ENCODE data around the gene RASAL3. TPM values are rescaled to one million over a fixed set of nuclear protein-coding genes. Genes with fewer than 3 reads are reported as not detected.

RASAL3 gene
- total and polyA plus RNA-seq, 4 experiments from 2014 or later: 37.4 to 238 (median 167) TPM

DNA sequence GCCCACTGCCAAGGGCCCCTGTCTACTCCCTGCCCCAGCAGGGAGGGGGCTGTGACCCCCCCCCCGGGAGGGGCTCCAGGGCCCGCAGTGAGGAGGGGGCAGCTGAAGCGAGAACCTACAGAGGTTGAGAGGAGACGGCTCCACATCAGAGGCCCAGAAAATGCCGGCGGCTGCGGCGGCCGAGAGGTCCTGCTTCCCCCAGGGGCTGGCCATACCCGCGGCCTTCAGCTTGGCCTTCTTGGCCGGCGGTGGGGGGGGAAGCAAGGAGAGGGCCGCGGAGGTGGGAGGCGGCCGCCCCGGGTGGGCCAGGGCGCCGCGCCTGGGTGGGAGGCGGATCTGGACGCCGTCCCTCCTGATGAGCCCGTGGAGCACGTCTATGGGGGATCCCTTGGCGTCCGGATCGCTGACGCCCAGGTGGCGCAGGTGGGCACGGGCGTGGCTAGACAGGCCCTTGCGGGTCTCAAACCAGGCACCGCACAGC lies 36.3 kb downstream of the RASAL3 start:
- Mint-ChIP-seq H3K27me3 (no peaks in the 10 kb centered on the region), H3K4me1 (peaks cover 20 to 42% (median 27%) of the 10 kb centered on the region in 4 donors), H3K27ac (peak overlapping the region in 2 of 7 donors; percentile 42 to 55), H3K36me3 (peaks cover 20 to 28% of the 10 kb centered on the region in 2 donors), H3K4me3 (no peak overlapping the region), H3K9me3 (peaks cover 0 to 2% (median 0%) of the 10 kb centered on the region in 8 donors)
- Histone ChIP-seq H3K4me1 (ENCODE audit: insufficient read depth, low read length) (peaks cover 24% of the 10 kb centered on the region), H3K27me3 (ENCODE audit: insufficient read depth, low read length) (no peaks in the 10 kb centered on the region), H3K4me3 (ENCODE audit: low read length in 2 of 2) (no peak overlapping the region), H3K36me3 (ENCODE audit: insufficient read depth, low read length) (peaks cover 31% of the 10 kb centered on the region), H3K9me3 (ENCODE audit: control insufficient read depth in 1 of 2, low read length in 2 of 2) (no peaks in the 10 kb centered on the region), H3K27ac (ENCODE audit: low read depth, low read length) (no peak overlapping the region)
- ChIA-PET POLR2A (ENCODE audit: partially characterized antibody) (interaction anchor here (1.5 to 2.2 kb wide), 2 partner anchors 9 to 11 kb away, joined by 3 to 14 read pairs; partner anchors contain the start of gene AKAP8L), CTCF (ENCODE audit: partially characterized antibody) (interaction anchor here (4.7 kb wide), 1 partner anchor 9 kb away, joined by 32 read pairs; the partner anchor contains the start of gene AKAP8L)
- intact Hi-C loops (cut with micrococcal nuclease): no loop called here
- DNase-seq: no peak

DNA sequence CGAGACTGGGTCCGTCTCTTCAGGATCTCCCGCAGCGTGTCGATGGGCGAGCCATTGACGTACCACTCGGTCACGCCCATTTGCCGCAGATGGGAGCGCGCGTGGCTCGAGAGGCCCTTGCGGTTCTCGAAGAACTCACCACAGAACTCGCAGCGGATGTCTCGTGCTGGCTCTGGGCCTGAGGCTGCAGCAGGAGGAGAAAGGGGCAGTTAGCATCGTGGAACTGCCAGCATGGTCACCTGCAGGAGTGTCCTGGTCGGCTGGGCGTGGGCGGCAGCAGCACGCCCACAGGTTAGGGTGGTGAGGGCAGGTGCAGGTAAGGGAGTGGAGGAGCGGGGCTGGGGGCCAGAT lies 37.0 kb downstream of the RASAL3 start:
- Histone ChIP-seq H3K27ac (ENCODE audit: low read depth, low read length) (no peak overlapping the region), H3K4me3 (ENCODE audit: low read length in 2 of 2) (no peak overlapping the region), H3K27me3 (ENCODE audit: insufficient read depth, low read length) (no peaks in the 10 kb centered on the region), H3K9me3 (ENCODE audit: control insufficient read depth in 1 of 2, low read length in 2 of 2) (no peaks in the 10 kb centered on the region), H3K36me3 (ENCODE audit: insufficient read depth, low read length) (peaks cover 38% of the 10 kb centered on the region), H3K4me1 (ENCODE audit: insufficient read depth, low read length) (peaks cover 22% of the 10 kb centered on the region)
- Mint-ChIP-seq H3K4me1 (peaks cover 19 to 38% (median 26%) of the 10 kb centered on the region in 4 donors), H3K9me3 (peaks cover 0 to 1% (median 0%) of the 10 kb centered on the region in 8 donors), H3K27me3 (no peaks in the 10 kb centered on the region), H3K27ac (peak overlapping the region in 1 of 7 donors; percentile 10), H3K4me3 (no peak overlapping the region), H3K36me3 (peaks cover 27 to 33% of the 10 kb centered on the region in 2 donors)
- no peak for DNase-seq
- CTCF ChIA-PET (ENCODE audit: partially characterized antibody): interaction anchor here (4.7 kb wide), 1 partner anchor 8 kb away, joined by 32 read pairs; the partner anchor contains the start of gene AKAP8L
- POLR2A ChIA-PET (ENCODE audit: partially characterized antibody): interaction anchor here (1.5 kb wide), 1 partner anchor 10 kb away, joined by 3 read pairs; no protein-coding TSS in a partner anchor
- intact Hi-C loops (cut with micrococcal nuclease): no loop called here

DNA sequence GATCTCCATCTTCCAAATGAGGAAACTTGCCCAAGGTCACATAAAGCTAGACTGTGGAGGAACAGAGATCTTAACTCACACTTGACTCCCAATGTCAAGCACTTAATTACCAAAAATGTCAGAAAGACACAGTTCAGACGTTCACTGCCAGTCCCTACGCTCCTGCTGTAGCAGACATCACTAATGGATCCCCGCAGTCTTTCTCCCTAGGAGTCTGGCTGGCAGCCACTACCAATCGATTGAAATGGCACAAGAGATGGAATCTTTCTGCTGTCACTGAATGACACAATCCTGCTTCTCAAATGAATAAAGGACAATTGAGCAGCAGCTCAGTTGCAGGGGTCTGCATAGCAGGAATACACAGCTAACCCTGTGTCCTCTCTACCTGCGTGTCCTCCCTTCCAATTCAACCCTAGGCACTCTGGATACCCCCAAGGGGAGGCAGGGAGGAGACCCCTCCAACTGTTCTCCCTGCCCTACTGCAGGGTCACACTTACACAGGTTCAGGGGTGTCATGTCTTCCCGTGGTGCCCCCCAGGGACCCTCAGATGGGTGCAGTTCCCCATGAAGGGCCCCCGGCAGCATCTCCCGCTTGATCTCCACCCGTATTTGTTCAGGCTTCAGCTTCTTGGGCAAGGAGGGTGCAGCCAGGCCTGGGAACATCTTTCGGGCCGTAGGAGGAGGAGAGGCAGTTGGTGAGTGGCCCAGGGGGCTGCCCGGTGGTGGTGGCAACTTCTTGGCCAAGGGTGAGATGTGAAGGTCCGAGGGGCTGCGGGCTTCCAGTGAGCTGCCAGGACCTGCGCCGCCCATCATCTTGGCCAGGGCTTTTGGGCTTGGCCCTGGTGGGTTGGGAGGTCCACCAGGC lies 37.6 kb downstream of the RASAL3 start:
- intact Hi-C loops (cut with micrococcal nuclease): no loop called here

DNA sequence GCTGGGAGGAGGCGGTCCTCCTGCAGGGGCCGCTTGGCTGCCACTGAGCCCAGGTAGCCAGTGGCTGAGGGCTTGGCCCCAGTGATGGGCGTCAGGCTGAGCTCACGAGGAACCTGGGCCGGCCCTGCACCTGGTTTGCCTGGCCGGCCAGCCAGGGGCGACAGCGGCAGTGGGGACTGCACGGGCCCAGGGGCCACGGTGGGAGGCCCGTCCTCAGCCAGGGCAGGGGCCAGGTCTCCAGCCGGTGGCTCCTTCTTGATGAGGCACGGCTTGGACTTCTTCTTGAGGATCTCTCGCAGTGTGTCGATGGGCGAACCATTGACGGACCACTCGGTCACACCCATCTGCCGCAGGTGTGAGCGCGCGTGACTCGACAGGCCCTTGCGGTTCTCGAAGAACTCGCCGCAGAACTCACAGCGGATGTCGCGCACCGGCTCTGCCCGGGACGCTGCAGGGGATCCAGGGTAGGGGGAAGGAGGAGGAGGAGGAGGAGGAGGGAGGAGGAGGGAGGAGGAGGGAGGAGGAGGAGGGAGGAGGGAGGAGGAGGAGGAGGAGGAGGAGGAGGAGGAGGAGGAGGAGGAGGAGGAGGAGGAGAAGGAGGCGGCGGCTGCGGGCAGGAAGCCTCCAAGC lies 38.9 kb downstream of the RASAL3 start:
- intact Hi-C loops (cut with micrococcal nuclease): no loop called here
- H3K4me3 ChIP-seq (ENCODE audit: low read length in 2 of 2): no peak overlapping the region
- H3K9me3 ChIP-seq (ENCODE audit: control insufficient read depth in 1 of 2, low read length in 2 of 2): no peaks in the 10 kb centered on the region
- DNase-seq: no peak
- Mint-ChIP-seq H3K36me3 (peaks cover 30 to 31% of the 10 kb centered on the region in 2 donors), H3K9me3 (no peaks in the 10 kb centered on the region), H3K4me3 (no peak overlapping the region), H3K27me3 (no peaks in the 10 kb centered on the region), H3K27ac (no peak overlapping the region), H3K4me1 (peaks cover 7 to 23% (median 13%) of the 10 kb centered on the region in 4 donors)
- ChIA-PET CTCF (ENCODE audit: partially characterized antibody) (interaction anchor here (0.8 kb wide), 1 partner anchor 29 kb away, joined by 3 read pairs; no protein-coding TSS in a partner anchor), POLR2A (ENCODE audit: partially characterized antibody) (no interaction called here)
- H3K36me3 ChIP-seq (ENCODE audit: insufficient read depth, low read length): peaks cover 39% of the 10 kb centered on the region
- peaks cover 6% of the 10 kb centered on the region for H3K4me1 ChIP-seq (ENCODE audit: insufficient read depth, low read length)
- no peak overlapping the region for H3K27ac ChIP-seq (ENCODE audit: low read depth, low read length)
- no peaks in the 10 kb centered on the region for H3K27me3 ChIP-seq (ENCODE audit: insufficient read depth, low read length)

More for the DNA sequence above, 37.6 kb downstream of the RASAL3 start:
- Mint-ChIP-seq H3K4me3 (no peak overlapping the region), H3K9me3 (peaks cover 0 to 1% (median 0%) of the 10 kb centered on the region in 8 donors), H3K27me3 (no peaks in the 10 kb centered on the region), H3K36me3 (peaks cover 32 to 34% of the 10 kb centered on the region in 2 donors), H3K27ac (peak overlapping the region in 1 of 7 donors; percentile 24), H3K4me1 (peaks cover 17 to 34% (median 23%) of the 10 kb centered on the region in 4 donors)
- no peak overlapping the region for H3K4me3 ChIP-seq (ENCODE audit: low read length in 2 of 2)
- H3K27me3 ChIP-seq (ENCODE audit: insufficient read depth, low read length): no peaks in the 10 kb centered on the region
- H3K4me1 ChIP-seq (ENCODE audit: insufficient read depth, low read length): peaks cover 19% of the 10 kb centered on the region
- peaks cover 39% of the 10 kb centered on the region for H3K36me3 ChIP-seq (ENCODE audit: insufficient read depth, low read length)
- no peak for DNase-seq
- ChIA-PET CTCF (ENCODE audit: partially characterized antibody) (interaction anchor here (1.0 kb wide), 1 partner anchor 129 kb away, joined by 7 read pairs; no protein-coding TSS in a partner anchor), POLR2A (ENCODE audit: partially characterized antibody) (interaction anchor here (1.5 kb wide), 1 partner anchor 10 kb away, joined by 3 read pairs; no protein-coding TSS in a partner anchor)
- no peaks in the 10 kb centered on the region for H3K9me3 ChIP-seq (ENCODE audit: control insufficient read depth in 1 of 2, low read length in 2 of 2)
- H3K27ac ChIP-seq (ENCODE audit: low read depth, low read length): no peak overlapping the region

DNA sequence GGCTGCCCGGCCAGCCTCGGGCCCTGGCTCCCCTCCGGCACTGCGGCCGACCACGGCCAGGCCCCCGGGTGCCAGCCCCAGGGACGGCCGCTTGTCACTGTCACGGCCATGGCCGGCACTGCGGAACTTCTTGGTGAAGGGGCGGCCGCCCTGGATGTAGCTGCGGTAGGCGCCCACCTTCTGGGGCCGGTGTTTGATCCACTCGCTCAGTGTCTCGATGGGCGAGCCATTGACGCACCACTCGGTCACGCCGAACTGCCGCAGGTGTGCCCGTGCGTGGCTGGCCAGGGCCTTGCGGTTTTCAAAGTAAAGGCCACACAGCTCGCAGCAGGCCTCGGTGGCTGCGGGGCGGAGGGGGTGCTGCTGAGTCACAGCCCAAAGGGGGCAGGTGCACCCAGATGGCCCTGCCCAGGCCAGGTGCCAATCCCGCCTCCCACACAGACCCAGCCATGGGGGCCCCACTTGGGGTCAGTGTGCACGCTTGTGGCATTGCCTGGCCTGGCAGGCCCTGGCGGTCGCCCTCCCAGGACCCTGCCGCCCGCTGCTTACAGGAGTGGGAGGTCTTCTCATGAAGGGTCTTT lies 39.6 kb downstream of the RASAL3 start:
- Mint-ChIP-seq H3K4me3 (no peak overlapping the region), H3K27me3 (no peaks in the 10 kb centered on the region), H3K4me1 (peaks cover 8 to 20% (median 13%) of the 10 kb centered on the region in 4 donors), H3K36me3 (peaks cover 29% of the 10 kb centered on the region in 2 donors), H3K9me3 (no peaks in the 10 kb centered on the region), H3K27ac (no peak overlapping the region)
- POLR2A ChIA-PET (ENCODE audit: partially characterized antibody): no interaction called here
- intact Hi-C loops (cut with micrococcal nuclease): no loop called here
- Histone ChIP-seq H3K27me3 (ENCODE audit: insufficient read depth, low read length) (no peaks in the 10 kb centered on the region), H3K9me3 (ENCODE audit: control insufficient read depth in 1 of 2, low read length in 2 of 2) (no peaks in the 10 kb centered on the region), H3K4me1 (ENCODE audit: insufficient read depth, low read length) (peaks cover 2% of the 10 kb centered on the region), H3K27ac (ENCODE audit: low read depth, low read length) (no peak overlapping the region), H3K36me3 (ENCODE audit: insufficient read depth, low read length) (peaks cover 39% of the 10 kb centered on the region), H3K4me3 (ENCODE audit: low read length in 2 of 2) (no peak overlapping the region)
- DNase-seq: no peak
- CTCF ChIA-PET (ENCODE audit: partially characterized antibody): interaction anchor here (1.8 kb wide), 1 partner anchor 131 kb away, joined by 4 read pairs; no protein-coding TSS in a partner anchor

DNA sequence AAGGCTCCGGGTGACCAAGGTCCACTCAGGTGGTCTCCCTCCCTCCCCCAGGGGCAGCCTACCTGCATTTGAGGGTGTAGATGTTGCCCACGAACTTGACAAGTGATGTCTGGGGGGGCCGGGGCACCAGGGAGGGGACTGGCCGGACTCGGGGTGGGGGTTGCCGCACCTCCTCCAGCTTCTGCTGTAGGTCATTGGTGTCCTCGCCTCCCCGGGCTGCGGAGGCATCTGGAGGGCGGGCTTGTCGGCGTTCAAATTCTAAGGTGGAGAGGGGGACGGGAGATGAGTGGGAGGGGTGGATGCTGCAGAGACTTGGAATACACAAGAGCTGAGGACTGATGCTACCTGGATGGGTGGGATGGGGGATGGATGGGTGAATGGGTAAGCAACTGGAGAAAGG lies 40.2 kb downstream of the RASAL3 start:
- H3K9me3 ChIP-seq (ENCODE audit: control insufficient read depth in 1 of 2, low read length in 2 of 2): no peaks in the 10 kb centered on the region
- Mint-ChIP-seq H3K27ac (no peak overlapping the region), H3K4me3 (no peak overlapping the region), H3K9me3 (no peaks in the 10 kb centered on the region), H3K36me3 (peaks cover 29 to 31% of the 10 kb centered on the region in 2 donors), H3K4me1 (peaks cover 12 to 25% (median 19%) of the 10 kb centered on the region in 4 donors), H3K27me3 (no peaks in the 10 kb centered on the region)
- H3K36me3 ChIP-seq (ENCODE audit: insufficient read depth, low read length): peaks cover 39% of the 10 kb centered on the region
- DNase-seq: no peak
- intact Hi-C loops (cut with micrococcal nuclease): no loop called here
- no peak overlapping the region for H3K4me3 ChIP-seq (ENCODE audit: low read length in 2 of 2)
- ChIA-PET CTCF (ENCODE audit: partially characterized antibody) (interaction anchor here (1.8 kb wide), 1 partner anchor 132 kb away, joined by 4 read pairs; no protein-coding TSS in a partner anchor), POLR2A (ENCODE audit: partially characterized antibody) (interaction anchor here (1.0 kb wide), 1 partner anchor 131 kb away, joined by 3 read pairs; no protein-coding TSS in a partner anchor)
- peaks cover 9% of the 10 kb centered on the region for H3K4me1 ChIP-seq (ENCODE audit: insufficient read depth, low read length)
- H3K27ac ChIP-seq (ENCODE audit: low read depth, low read length): no peak overlapping the region
- no peaks in the 10 kb centered on the region for H3K27me3 ChIP-seq (ENCODE audit: insufficient read depth, low read length)
